ENCODE measurements around the gene ABCA10. TPM values are rescaled to one million over a fixed set of nuclear protein-coding genes. Genes with fewer than 3 reads are reported as not detected.

The ABCA10 gene
- total and polyA plus RNA-seq, 2 experiments from 2014 or later = not detected

DNA sequence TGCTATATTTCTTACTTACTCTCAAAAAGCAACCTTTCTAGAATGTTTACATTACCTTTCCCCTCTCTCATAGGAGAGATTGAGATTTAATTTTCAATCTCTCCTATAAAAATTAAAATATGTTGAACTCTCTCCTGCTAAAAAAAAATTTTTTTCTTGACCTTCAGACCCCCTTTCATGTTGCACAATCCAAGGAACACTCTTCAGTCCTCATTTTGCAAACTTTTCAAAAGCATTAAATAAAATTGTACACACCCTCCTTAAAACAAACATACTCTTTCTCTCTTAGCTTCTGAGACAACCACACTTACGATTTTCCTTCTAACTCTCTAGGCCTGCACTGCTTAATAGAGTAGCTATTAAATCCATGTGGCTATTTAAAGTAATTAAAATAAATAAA, 78.3 kb downstream of the ABCA10 start:
- Histone ChIP-seq H3K36me3 (ENCODE audit: insufficient read depth) (no peaks in the 10 kb centered on the region), H4K20me1 (replicated peaks; ENCODE audit: insufficient read depth) (no peaks in the 10 kb centered on the region), H3K4me1 (ENCODE audit: insufficient read depth) (no peaks in the 10 kb centered on the region), H3K79me2 (replicated peaks; ENCODE audit: insufficient read depth) (no peaks in the 10 kb centered on the region), H3K4me2 (no peak overlapping the region), H2AFZ (no peak overlapping the region), H3K27me3 (ENCODE audit: insufficient read depth) (no peaks in the 10 kb centered on the region), H3K9me2 (ENCODE audit: insufficient read depth) (no peaks in the 10 kb centered on the region), H3K4me3 (no peak overlapping the region), H3F3A (replicated peaks; ENCODE audit: low read depth) (no peaks in the 10 kb centered on the region), H3K27ac (ENCODE audit: low read depth) (no peak overlapping the region)
- TF ChIP-seq POLR2AphosphoS5 (IDR thresholded peaks at IDR 0.05; ENCODE audit: low read depth) (no peak), CTCF (conservative IDR thresholded peaks at IDR 0.05; ENCODE audit: low read depth in 2 of 2) (no peak), JUNB (IDR thresholded peaks at IDR 0.05; ENCODE audit: unreplicated experiment) (no peak), EZH2 (IDR thresholded peaks at IDR 0.05; ENCODE audit: low read depth, unreplicated experiment) (no peak), CREB1 (CRISPR knock-in tag; IDR thresholded peaks at IDR 0.05; ENCODE audit: low read depth) (no peak), ZNF114 (CRISPR knock-in tag; IDR thresholded peaks at IDR 0.05) (no peak)
- H3K27ac Mint-ChIP-seq = no peak overlapping the region
- H3K4me1 Mint-ChIP-seq = peaks cover 5% of the 10 kb centered on the region; the same call in 2 of the 3 replicates
- DNase-seq (ENCODE audit: low spot score) (no peak), ATAC-seq (no peak)
- no peaks in the 10 kb centered on the region for H3K36me3 Mint-ChIP-seq (ENCODE audit: low read depth)
- H3K27me3 Mint-ChIP-seq (ENCODE audit: insufficient read depth, low read depth, poor library complexity) = no peaks in the 10 kb centered on the region
- no peaks in the 10 kb centered on the region for H3K9me3 Mint-ChIP-seq
- no peak overlapping the region for H3K4me3 Mint-ChIP-seq

DNA sequence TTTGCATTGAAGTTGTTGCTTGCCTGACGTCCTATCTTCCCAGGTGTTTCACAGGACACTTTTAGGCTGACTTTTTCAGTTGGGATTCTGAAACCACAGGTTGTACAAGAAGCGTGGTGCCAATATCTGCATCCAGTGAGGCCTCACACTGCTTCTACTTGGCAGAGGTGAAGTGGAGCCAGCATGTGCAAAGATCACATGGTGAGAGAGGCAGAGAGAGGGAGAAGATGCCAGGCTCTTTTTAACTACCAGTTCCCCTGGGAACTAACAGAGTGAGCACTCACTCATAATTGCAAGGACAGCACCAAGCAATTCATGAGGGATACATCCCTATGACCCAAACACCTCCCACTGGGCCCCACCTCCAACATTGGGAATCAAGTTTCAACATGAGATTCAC, 81.2 kb downstream of the ABCA10 start:
- peak overlapping the region; percentile 32; the same call in 1 of the 2 replicates for H3K27ac Mint-ChIP-seq
- no peaks in the 10 kb centered on the region for H3K36me3 ChIP-seq (ENCODE audit: insufficient read depth)
- no peaks in the 10 kb centered on the region for H3F3A ChIP-seq (replicated peaks; ENCODE audit: low read depth)
- no peak for DNase-seq (ENCODE audit: low spot score)
- no peaks in the 10 kb centered on the region for H4K20me1 ChIP-seq (replicated peaks; ENCODE audit: insufficient read depth)
- H3K4me1 Mint-ChIP-seq = peaks cover 5% of the 10 kb centered on the region; the same call in 2 of the 3 replicates
- no peak overlapping the region for H3K27ac ChIP-seq (ENCODE audit: low read depth)
- H3K4me2 ChIP-seq = no peak overlapping the region
- no peaks in the 10 kb centered on the region for H3K9me2 ChIP-seq (ENCODE audit: insufficient read depth)
- no peaks in the 10 kb centered on the region for H3K36me3 Mint-ChIP-seq (ENCODE audit: low read depth)
- no peaks in the 10 kb centered on the region for H3K27me3 Mint-ChIP-seq (ENCODE audit: insufficient read depth, low read depth, poor library complexity)
- ATAC-seq = no peak
- H3K9me3 Mint-ChIP-seq = no peaks in the 10 kb centered on the region
- no peaks in the 10 kb centered on the region for H3K27me3 ChIP-seq (ENCODE audit: insufficient read depth)
- no peaks in the 10 kb centered on the region for H3K4me1 ChIP-seq (ENCODE audit: insufficient read depth)
- peak overlapping the region; percentile 43; the same call in 1 of the 2 replicates for H2AFZ ChIP-seq
- no peak overlapping the region for H3K4me3 Mint-ChIP-seq
- H3K4me3 ChIP-seq = no peak overlapping the region
- no peaks in the 10 kb centered on the region for H3K79me2 ChIP-seq (replicated peaks; ENCODE audit: insufficient read depth)
- TF ChIP-seq CREB1 (CRISPR knock-in tag; IDR thresholded peaks at IDR 0.05; ENCODE audit: low read depth) (no peak), NANOG (IDR thresholded peaks at IDR 0.05; ENCODE audit: borderline replicate concordance) (no peak), EZH2 (IDR thresholded peaks at IDR 0.05; ENCODE audit: low read depth, unreplicated experiment) (no peak), REST (IDR thresholded peaks at IDR 0.05; ENCODE audit: unreplicated experiment) (no peak), CTCF (conservative IDR thresholded peaks at IDR 0.05; ENCODE audit: low read depth in 2 of 2) (no peak), STAT1 (IDR thresholded peaks at IDR 0.05; ENCODE audit: unreplicated experiment) (no peak), JUNB (IDR thresholded peaks at IDR 0.05; ENCODE audit: unreplicated experiment) (no peak)
